Vagina (tissue), 1 donor: ENCODE measurements around the gene EML4. TPM values are rescaled to one million over a fixed set of nuclear protein-coding genes. Genes with fewer than 3 reads are reported as not detected.

Experiments
- total RNA-seq: library from RNA; depleted of rRNA; stranded (reverse); fragments of >200 nt; gene quantifications from one replicate; pipeline ENCODE4 v1.2.3, GENCODE V29; 2016

EML4 gene
- total RNA-seq, 1 donor from 2014 or later = 26.0 TPM

Other genes with a start within 250 kb of the EML4 start
- 146 TPM for gene PKDCC, start 121.3 kb upstream of the EML4 start, total RNA-seq
- 83.2 TPM for gene COX7A2L, start 191.9 kb downstream of the EML4 start, total RNA-seq